ENCODE measurements around the gene C22orf31.
"Not testable (repeated sequence)": the region's sequence is repeated elsewhere in the genome, so short reads cannot be mapped to it uniquely, and the experiment has no call there.

C22orf31 gene

GRCh38 chr22:29048822-29049654 lies 12.6 kb downstream of the C22orf31 start:
- TF ChIP-seq POU2F2 (IDR thresholded peaks at IDR 0.05; ENCODE audit: low read depth, low read length) (no peak), POLR2AphosphoS5 (IDR thresholded peaks at IDR 0.05; ENCODE audit: low read depth, low read length) (no peak), TAF1 (IDR thresholded peaks at IDR 0.05; ENCODE audit: low read depth, low read length) (no peak), SPI1 (IDR thresholded peaks at IDR 0.05; ENCODE audit: low read depth, low read length) (no peak), POLR2A (IDR thresholded peaks at IDR 0.05; ENCODE audit: low read depth, low read length) (no peak), PAX5 (IDR thresholded peaks at IDR 0.05; ENCODE audit: insufficient read depth, low read length, severe bottlenecking) (no peak)
- no peak for DNase-seq (ENCODE audit: insufficient read length, low spot score)
- no peak for FAIRE-seq

GRCh38 chr22:29044657-29045176 lies 16.9 kb downstream of the C22orf31 start:
- TF ChIP-seq POLR2AphosphoS5 (IDR thresholded peaks at IDR 0.05; ENCODE audit: low read depth, low read length) = no peak
- TF ChIP-seq SPI1 (IDR thresholded peaks at IDR 0.05; ENCODE audit: low read depth, low read length) = no peak
- TF ChIP-seq PAX5 (IDR thresholded peaks at IDR 0.05; ENCODE audit: insufficient read depth, low read length, severe bottlenecking) = no peak
- no peak for TF ChIP-seq POU2F2 (IDR thresholded peaks at IDR 0.05; ENCODE audit: low read depth, low read length)
- no peak for TF ChIP-seq POLR2A (IDR thresholded peaks at IDR 0.05; ENCODE audit: low read depth, low read length)
- TF ChIP-seq TAF1 (IDR thresholded peaks at IDR 0.05; ENCODE audit: low read depth, low read length) = no peak
- FAIRE-seq (no peak), DNase-seq (ENCODE audit: insufficient read length, low spot score) (no peak)

GRCh38 chr22:29043906-29044575 lies 17.6 kb downstream of the C22orf31 start:
- FAIRE-seq = no peak
- DNase-seq (ENCODE audit: insufficient read length, low spot score) = no peak
- TF ChIP-seq POLR2A (IDR thresholded peaks at IDR 0.05; ENCODE audit: low read depth, low read length) = no peak
- no peak for TF ChIP-seq SPI1 (IDR thresholded peaks at IDR 0.05; ENCODE audit: low read depth, low read length)
- TF ChIP-seq TAF1 (IDR thresholded peaks at IDR 0.05; ENCODE audit: low read depth, low read length) = no peak
- TF ChIP-seq POU2F2 (IDR thresholded peaks at IDR 0.05; ENCODE audit: low read depth, low read length) = no peak
- no peak for TF ChIP-seq POLR2AphosphoS5 (IDR thresholded peaks at IDR 0.05; ENCODE audit: low read depth, low read length)
- TF ChIP-seq PAX5 (IDR thresholded peaks at IDR 0.05; ENCODE audit: insufficient read depth, low read length, severe bottlenecking) = no peak

GRCh38 chr22:29041408-29041807 lies 20.2 kb downstream of the C22orf31 start:
- TF ChIP-seq POU2F2 (IDR thresholded peaks at IDR 0.05; ENCODE audit: low read depth, low read length) (no peak), SPI1 (IDR thresholded peaks at IDR 0.05; ENCODE audit: low read depth, low read length) (no peak), PAX5 (IDR thresholded peaks at IDR 0.05; ENCODE audit: insufficient read depth, low read length, severe bottlenecking) (no peak), POLR2A (IDR thresholded peaks at IDR 0.05; ENCODE audit: low read depth, low read length) (no peak), POLR2AphosphoS5 (IDR thresholded peaks at IDR 0.05; ENCODE audit: low read depth, low read length) (no peak), TAF1 (IDR thresholded peaks at IDR 0.05; ENCODE audit: low read depth, low read length) (no peak)
- DNase-seq (ENCODE audit: insufficient read length, low spot score) = no peak
- FAIRE-seq = no peak

GRCh38 chr22:29040385-29041275 lies 21.0 kb downstream of the C22orf31 start:
- DNase-seq (ENCODE audit: insufficient read length, low spot score) (no peak), FAIRE-seq (peak; percentile 61)
- TF ChIP-seq POLR2AphosphoS5 (IDR thresholded peaks at IDR 0.05; ENCODE audit: low read depth, low read length) = no peak
- no peak for TF ChIP-seq TAF1 (IDR thresholded peaks at IDR 0.05; ENCODE audit: low read depth, low read length)
- TF ChIP-seq PAX5 (IDR thresholded peaks at IDR 0.05; ENCODE audit: insufficient read depth, low read length, severe bottlenecking) = no peak
- TF ChIP-seq POU2F2 (IDR thresholded peaks at IDR 0.05; ENCODE audit: low read depth, low read length) = no peak
- no peak for TF ChIP-seq POLR2A (IDR thresholded peaks at IDR 0.05; ENCODE audit: low read depth, low read length)
- TF ChIP-seq SPI1 (IDR thresholded peaks at IDR 0.05; ENCODE audit: low read depth, low read length) = no peak

- FAIRE-seq; DNase-seq (ENCODE audit: insufficient read length, low spot score): not testable (repeated sequence)
Measured at GRCh38 chr22:29039684-29040083, 21.9 kb downstream of the C22orf31 start.

GRCh38 chr22:29039148-29039547 lies 22.5 kb downstream of the C22orf31 start:
- TF ChIP-seq POLR2A (IDR thresholded peaks at IDR 0.05; ENCODE audit: low read depth, low read length) (no peak), PAX5 (IDR thresholded peaks at IDR 0.05; ENCODE audit: insufficient read depth, low read length, severe bottlenecking) (no peak), TAF1 (IDR thresholded peaks at IDR 0.05; ENCODE audit: low read depth, low read length) (no peak), SPI1 (IDR thresholded peaks at IDR 0.05; ENCODE audit: low read depth, low read length) (no peak), POU2F2 (IDR thresholded peaks at IDR 0.05; ENCODE audit: low read depth, low read length) (no peak), POLR2AphosphoS5 (IDR thresholded peaks at IDR 0.05; ENCODE audit: low read depth, low read length) (no peak)
- DNase-seq (ENCODE audit: insufficient read length, low spot score) = no peak
- no peak for FAIRE-seq

GRCh38 chr22:29037340-29037932 lies 24.2 kb downstream of the C22orf31 start:
- no peak for TF ChIP-seq PAX5 (IDR thresholded peaks at IDR 0.05; ENCODE audit: insufficient read depth, low read length, severe bottlenecking)
- no peak for TF ChIP-seq POLR2A (IDR thresholded peaks at IDR 0.05; ENCODE audit: low read depth, low read length)
- TF ChIP-seq POU2F2 (IDR thresholded peaks at IDR 0.05; ENCODE audit: low read depth, low read length) = no peak
- TF ChIP-seq POLR2AphosphoS5 (IDR thresholded peaks at IDR 0.05; ENCODE audit: low read depth, low read length) = no peak
- no peak for TF ChIP-seq TAF1 (IDR thresholded peaks at IDR 0.05; ENCODE audit: low read depth, low read length)
- TF ChIP-seq SPI1 (IDR thresholded peaks at IDR 0.05; ENCODE audit: low read depth, low read length) = no peak
- DNase-seq (ENCODE audit: insufficient read length, low spot score) (no peak), FAIRE-seq (no peak)

All from GM12891 (cell line).